Activated naive CD4-positive, alpha-beta T cell treated with anti-CD3 and anti-CD28 coated beads, Interleukin-2, amount 10 ng/mL, durations not matched to agents 7 days and 5 days (primary cell): ENCODE data around the gene MYBPC2.

ENCODE experiments used
- CTCF ChIA-PET: fragments of 350-600 bp; sonication (Branson Sonifier 250); formaldehyde crosslinking; loops from one replicate; lab custom pipeline; 2021; ENCODE audit warnings: antibody characterized with exemption; lab: Charles Lee
- DNase-seq: peaks from one replicate; pipeline ENCODE4 v3.0.0-alpha.2; 2020
- H3K27ac Mint-ChIP-seq: one replicate; pipeline ENCODE4 v1.8.0; 2021; ENCODE audit warnings: mild to moderate bottlenecking, moderate library complexity, mixed read lengths
- H3K27me3 Mint-ChIP-seq: one replicate; pipeline ENCODE4 v1.8.0; 2021; ENCODE audit warnings: mild to moderate bottlenecking, mixed read lengths
- H3K36me3 Mint-ChIP-seq: one replicate; pipeline ENCODE4 v1.8.0; 2021; ENCODE audit warnings: mixed read lengths
- H3K4me1 Mint-ChIP-seq: one replicate; pipeline ENCODE4 v1.8.0; 2021; ENCODE audit warnings: mixed read lengths
- H3K4me3 Mint-ChIP-seq: one replicate; pipeline ENCODE4 v1.8.0; 2021; ENCODE audit warnings: mild to moderate bottlenecking, moderate library complexity, mixed read lengths
- H3K9me3 Mint-ChIP-seq: one replicate; pipeline ENCODE4 v1.8.0; 2021; ENCODE audit warnings: mixed read lengths

MYBPC2 gene

DNA sequence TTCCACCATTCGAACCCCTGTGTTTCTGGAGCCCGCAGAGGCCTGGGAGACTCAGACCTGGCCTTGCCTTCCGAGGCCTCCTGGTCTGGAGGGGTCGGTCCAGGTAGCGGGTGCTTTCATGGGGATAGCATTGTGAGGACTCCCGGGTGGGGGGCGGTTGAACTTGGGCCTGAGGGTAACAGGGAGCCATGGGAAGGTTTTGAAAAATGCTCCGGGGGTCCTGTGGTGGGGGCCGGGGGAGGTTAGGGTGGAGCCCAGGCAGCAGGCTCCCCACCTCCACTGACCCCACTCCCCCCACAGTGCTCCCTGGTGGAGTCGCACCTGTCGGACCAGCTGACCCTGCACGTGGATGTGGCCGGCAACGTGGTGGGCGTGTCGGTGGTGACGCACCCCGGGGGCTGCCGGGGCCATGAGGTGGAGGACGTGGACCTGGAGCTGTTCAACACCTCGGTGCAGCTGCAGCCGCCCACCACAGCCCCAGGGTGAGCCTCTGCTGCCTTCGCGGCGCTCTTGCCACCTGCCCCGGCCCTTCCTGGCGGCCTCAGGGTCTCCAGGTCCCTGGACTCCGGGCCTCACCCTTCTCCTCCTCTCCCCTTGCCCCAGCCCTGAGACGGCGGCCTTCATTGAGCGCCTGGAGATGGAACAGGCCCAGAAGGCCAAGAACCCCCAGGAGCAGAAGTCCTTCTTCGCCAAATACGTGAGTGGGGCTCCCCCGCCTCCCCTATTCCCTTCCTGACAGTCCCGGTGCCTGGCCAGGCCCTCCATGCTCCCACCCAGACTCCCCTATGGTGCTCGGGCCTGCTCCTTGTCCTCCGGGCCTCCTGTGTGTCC lies 47.8 kb downstream of the MYBPC2 start:
- Mint-ChIP-seq H3K36me3 (peaks cover 37% of the 10 kb centered on the region), H3K4me3 (no peak overlapping the region), H3K27ac (peak overlapping the region; percentile 17), H3K4me1 (peaks cover 24% of the 10 kb centered on the region), H3K9me3 (peaks cover 4% of the 10 kb centered on the region), H3K27me3 (peaks cover 12% of the 10 kb centered on the region)
- no peak for DNase-seq
- CTCF ChIA-PET: no interaction called here

DNA sequence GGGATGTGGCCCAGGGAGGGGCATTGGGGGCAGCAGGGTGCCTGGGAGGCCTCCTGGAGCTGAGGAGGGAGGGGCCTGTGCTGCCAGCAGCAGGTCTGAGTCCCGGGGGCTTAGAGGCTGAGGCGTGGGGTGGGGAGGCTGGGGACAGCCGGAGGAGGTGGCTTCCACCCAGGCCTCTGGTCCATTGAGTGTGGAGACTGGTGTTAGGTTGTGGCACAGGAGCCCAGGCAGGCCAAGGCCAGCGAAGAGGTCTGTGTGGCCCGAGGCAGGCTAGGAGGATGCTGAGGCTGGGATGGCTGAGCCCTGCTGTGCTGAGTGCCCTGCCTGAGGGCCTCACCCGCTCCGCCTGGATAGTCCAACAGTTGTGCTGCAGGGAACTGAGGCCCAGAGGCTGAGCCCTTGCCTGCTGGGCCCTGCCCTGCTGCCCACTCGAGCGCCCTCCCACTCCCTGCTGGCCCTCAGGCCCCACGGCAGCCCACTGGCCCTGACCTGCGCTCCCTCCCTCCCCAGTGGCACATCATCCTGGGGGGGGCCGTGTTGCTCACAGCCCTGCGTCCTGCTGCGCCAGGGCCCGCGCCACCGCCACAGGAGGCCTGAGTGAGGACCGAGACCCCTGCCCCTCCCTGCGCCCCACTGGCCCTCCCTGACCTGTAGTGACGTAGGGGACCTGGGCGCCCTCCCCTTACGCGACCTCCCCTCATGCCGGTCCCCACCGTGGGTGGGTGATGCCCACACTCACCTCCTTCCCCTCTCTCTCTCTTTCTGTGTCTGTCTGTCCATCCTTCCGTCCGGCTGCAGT lies 48.9 kb downstream of the MYBPC2 start:
- no peak overlapping the region for H3K27ac Mint-ChIP-seq
- peaks cover 1% of the 10 kb centered on the region for H3K27me3 Mint-ChIP-seq
- no peak overlapping the region for H3K4me3 Mint-ChIP-seq
- H3K4me1 Mint-ChIP-seq: peaks cover 19% of the 10 kb centered on the region
- no peak for DNase-seq
- H3K36me3 Mint-ChIP-seq: peaks cover 40% of the 10 kb centered on the region
- CTCF ChIA-PET: no interaction called here
- peaks cover 6% of the 10 kb centered on the region for H3K9me3 Mint-ChIP-seq

DNA sequence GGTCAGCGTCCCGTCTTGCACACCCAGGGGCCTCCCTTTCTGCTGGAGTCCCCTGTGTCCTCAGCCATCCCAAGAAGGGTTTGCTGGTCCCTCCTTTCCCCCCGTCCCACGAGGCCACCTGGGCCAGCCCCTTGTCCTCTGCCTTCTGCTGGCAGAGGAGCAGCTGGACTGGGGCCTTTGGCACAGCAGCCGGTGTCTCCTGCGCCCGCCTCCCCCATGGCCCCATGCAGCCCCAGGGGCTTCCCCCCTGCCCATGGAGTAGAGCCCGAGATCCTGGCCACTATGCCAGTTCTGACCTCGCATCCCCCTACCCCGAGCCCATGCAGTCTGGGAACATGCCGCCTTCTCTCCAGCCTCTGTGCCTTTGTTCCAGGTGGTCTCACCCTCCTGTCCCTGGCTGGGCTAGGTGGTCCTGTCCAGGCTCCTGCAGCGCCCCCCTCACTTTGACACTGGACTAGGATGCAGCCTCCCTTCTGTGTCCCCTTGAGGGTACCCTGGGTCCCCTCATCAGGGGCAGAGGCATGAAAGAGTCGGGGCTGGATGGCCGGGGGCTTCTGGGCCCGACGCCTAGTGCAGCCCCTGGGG lies 49.7 kb downstream of the MYBPC2 start:
- H3K4me1 Mint-ChIP-seq: peaks cover 16% of the 10 kb centered on the region
- H3K27ac Mint-ChIP-seq: no peak overlapping the region
- peaks cover 7% of the 10 kb centered on the region for H3K9me3 Mint-ChIP-seq
- H3K27me3 Mint-ChIP-seq: peaks cover 5% of the 10 kb centered on the region
- CTCF ChIA-PET: interaction anchor here (1.0 kb wide), 2 partner anchors 22 to 37 kb away, joined by 3 read pairs; no protein-coding TSS in a partner anchor
- no peak for DNase-seq
- no peak overlapping the region for H3K4me3 Mint-ChIP-seq
- H3K36me3 Mint-ChIP-seq: peaks cover 39% of the 10 kb centered on the region

DNA sequence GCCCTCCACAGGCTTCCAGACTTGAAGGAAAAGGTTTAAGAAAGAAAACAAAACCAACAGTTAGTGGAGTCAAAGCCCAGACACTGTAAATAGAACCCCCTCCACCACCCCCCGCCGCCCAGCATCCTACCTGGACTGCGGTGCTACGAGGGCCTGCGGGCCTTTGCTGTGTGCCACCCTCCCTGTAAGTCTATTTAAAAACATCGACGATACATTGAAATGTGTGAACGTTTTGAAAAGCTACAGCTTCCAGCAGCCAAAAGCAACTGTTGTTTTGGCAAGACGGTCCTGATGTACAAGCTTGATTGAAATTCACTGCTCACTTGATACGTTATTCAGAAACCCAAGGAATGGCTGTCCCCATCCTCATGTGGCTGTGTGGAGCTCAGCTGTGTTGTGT lies 50.2 kb downstream of the MYBPC2 start:
- DNase-seq: no peak
- CTCF ChIA-PET: interaction anchor here (1.0 kb wide), 2 partner anchors 22 to 36 kb away, joined by 3 read pairs; no protein-coding TSS in a partner anchor
- peaks cover 5% of the 10 kb centered on the region for H3K9me3 Mint-ChIP-seq
- H3K27ac Mint-ChIP-seq: no peak overlapping the region
- no peak overlapping the region for H3K4me3 Mint-ChIP-seq
- peaks cover 14% of the 10 kb centered on the region for H3K4me1 Mint-ChIP-seq
- peaks cover 33% of the 10 kb centered on the region for H3K36me3 Mint-ChIP-seq
- peaks cover 11% of the 10 kb centered on the region for H3K27me3 Mint-ChIP-seq

DNA sequence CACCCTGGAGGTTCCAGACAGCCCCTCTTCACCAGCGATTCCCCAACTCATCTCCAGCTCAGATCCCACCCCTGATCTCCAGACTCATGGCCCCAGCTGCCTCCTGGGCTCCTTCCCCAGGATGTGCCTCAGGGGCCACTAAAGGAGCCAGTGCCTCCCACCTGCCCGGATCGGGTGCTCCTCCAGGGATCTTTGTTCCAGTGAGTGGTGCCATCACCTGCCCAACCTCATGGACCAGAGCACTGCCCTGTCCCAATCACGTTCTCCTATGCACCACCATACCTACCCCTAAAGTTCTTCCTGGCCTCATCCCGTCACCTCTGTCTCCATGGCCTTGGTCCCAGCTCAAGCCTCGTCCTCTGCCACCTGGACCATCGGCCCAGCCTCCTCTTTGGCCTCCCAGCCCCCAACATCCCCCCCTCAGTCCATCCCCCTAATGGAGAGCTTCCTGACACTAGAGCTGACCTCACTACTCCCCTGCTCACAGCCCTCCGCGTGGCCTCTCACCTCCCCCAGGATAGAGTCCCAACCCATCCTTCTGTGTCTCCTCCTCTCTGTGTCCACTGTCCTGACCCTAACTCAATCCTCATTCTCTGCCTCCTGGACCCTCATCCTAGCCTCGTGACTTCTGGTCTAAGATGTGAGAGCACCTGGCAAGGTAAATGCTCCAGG lies 52.7 kb downstream of the MYBPC2 start:
- no peak overlapping the region for H3K27ac Mint-ChIP-seq
- H3K36me3 Mint-ChIP-seq: peaks cover 20% of the 10 kb centered on the region

DNA sequence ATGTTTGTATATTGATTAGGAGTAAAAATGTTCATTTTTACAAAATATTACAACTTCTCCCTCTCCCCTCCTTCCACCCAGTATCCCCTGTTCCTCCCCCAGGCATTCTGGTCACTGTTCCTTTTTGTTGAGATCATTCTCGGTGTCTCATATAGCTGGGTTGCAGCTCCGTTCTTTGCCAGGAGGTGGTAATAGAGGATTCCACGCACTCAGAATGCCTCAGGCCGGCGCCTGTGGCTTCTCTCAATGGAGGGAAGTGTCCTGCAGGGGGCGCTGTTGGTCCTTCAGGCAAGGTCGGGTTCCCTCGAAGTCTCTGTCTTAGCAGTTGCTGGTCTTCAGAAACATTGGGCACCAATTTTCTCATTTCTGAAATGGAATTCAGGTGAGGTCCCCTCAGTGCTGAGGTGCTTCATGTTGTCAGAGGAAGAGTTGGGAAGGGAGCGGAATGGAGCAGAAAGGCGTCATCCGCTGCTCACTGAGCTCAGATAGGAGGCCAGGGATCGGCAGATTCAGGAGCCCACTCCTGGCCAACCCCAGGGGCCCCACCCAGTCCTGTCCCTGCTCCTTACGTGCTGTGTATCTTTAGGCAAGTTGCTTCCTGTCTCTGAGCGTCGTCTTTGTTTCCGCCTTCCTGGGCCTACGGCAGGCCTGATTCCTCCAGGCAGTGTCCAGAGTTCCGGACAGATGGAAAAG lies 54.3 kb downstream of the MYBPC2 start:
- peaks cover 16% of the 10 kb centered on the region for H3K36me3 Mint-ChIP-seq
- peaks cover 5% of the 10 kb centered on the region for H3K9me3 Mint-ChIP-seq
- H3K27ac Mint-ChIP-seq: peak overlapping the region; percentile 19
- CTCF ChIA-PET: interaction anchor here (0.7 to 1.4 kb wide), 3 partner anchors 13 to 21 kb away, joined by 3 to 4 read pairs (median 3); no protein-coding TSS in a partner anchor
- no peak overlapping the region for H3K4me3 Mint-ChIP-seq
- DNase-seq: peak; percentile 70
- peaks cover 36% of the 10 kb centered on the region for H3K27me3 Mint-ChIP-seq
- peaks cover 14% of the 10 kb centered on the region for H3K4me1 Mint-ChIP-seq

More for the DNA sequence above, 52.7 kb downstream of the MYBPC2 start:
- CTCF ChIA-PET: no interaction called here
- H3K27me3 Mint-ChIP-seq: peaks cover 25% of the 10 kb centered on the region
- DNase-seq: no peak
- H3K4me1 Mint-ChIP-seq: peaks cover 6% of the 10 kb centered on the region
- peaks cover 5% of the 10 kb centered on the region for H3K9me3 Mint-ChIP-seq
- no peak overlapping the region for H3K4me3 Mint-ChIP-seq

DNA sequence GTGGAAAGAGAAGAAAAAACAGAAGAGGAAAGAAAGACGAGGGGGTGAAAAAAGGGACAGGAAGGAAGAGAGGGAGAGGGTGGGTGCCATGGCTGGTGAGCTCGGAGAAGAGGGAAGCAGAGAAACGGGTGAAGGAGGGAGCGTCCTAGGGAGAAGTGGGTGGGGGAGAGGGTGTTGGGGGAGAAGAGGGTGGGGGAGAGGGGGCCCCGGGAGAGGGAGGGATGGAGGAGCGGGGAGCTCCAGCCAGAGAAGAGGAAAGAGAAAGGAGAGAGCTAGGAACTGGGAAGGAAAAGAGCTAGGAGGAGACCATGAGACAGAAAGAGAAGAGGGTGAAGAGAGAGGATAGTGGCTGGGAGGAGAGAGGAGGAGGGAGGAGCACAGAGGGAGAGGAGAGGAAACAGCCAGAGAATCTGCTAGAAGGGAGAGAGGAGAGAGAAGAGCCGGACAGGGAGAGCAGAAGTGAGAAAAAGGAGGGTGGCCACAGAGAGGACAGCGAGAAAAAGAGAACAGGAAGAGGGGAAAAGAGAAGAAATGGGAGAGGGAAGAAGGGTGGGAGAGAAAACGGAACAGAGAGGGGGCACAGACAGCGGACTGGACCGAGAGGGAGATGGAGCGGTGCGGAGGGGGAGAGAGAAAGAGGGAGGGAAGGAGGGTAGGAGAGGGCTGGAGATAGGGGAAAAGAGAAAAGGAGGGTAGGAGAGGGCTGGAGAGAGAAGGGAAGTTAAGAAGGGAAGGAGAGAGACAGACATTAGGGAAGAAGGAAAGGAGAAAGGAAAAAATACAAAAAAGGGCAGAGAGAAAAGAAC lies 55.9 kb downstream of the MYBPC2 start:
- peaks cover 43% of the 10 kb centered on the region for H3K27me3 Mint-ChIP-seq
- H3K36me3 Mint-ChIP-seq: peaks cover 9% of the 10 kb centered on the region
- H3K4me3 Mint-ChIP-seq: no peak overlapping the region
- H3K27ac Mint-ChIP-seq: peak overlapping the region; percentile 49
- peaks cover 20% of the 10 kb centered on the region for H3K4me1 Mint-ChIP-seq
- H3K9me3 Mint-ChIP-seq: peaks cover 5% of the 10 kb centered on the region
- CTCF ChIA-PET: no interaction called here
- DNase-seq: no peak

DNA sequence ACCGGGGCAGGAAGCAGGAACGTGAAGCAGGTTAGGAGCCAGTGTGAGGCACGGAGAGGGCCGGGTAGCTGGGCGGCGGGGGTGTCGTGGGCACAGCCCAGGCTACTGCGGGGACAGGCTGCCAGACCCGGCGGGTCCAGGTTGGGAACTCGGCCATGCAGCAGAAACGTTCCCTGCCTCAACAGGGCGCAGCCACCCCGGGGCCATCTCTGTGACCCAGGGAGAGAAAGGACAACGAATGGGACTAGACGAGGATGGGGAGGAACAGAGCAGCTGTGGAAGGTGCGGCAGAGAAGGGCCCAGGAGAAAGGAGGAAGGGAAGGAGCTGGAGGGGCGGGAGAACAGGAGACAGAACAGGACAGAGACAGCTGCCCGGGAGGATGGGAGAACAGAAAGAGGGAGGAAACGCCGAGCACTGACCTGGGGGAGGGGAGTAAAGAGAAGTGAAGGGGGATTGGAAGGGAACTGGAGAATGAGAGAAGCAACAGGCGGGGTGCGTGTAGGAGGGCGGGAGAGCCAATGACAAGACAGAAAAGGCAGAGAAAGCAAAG lies 56.8 kb downstream of the MYBPC2 start:
- Mint-ChIP-seq H3K27ac (no peak overlapping the region), H3K4me1 (peaks cover 20% of the 10 kb centered on the region), H3K4me3 (no peak overlapping the region), H3K36me3 (peaks cover 9% of the 10 kb centered on the region), H3K27me3 (peaks cover 43% of the 10 kb centered on the region), H3K9me3 (peaks cover 5% of the 10 kb centered on the region)
- DNase-seq: no peak
- CTCF ChIA-PET: no interaction called here

DNA sequence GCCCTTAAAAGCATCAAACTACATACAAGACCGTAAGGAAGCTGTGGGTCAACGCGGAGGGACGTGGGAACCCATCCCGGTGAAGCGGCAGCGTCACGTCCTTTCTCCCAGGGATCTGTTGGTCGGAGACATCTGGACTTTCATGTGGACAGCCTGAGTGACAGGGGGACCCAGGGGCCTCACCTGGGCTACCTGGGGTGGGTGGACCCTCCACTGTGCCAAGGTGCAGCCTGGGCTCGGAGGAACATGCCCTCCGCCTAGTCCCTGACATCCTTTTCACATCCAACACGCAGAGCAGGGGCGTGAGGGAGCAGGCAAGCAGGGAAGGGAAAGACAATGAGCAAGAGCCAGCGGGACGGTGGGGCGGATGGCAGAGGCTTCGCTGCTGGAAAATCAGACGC lies 57.7 kb downstream of the MYBPC2 start:
- Mint-ChIP-seq H3K27ac (no peak overlapping the region), H3K36me3 (peaks cover 7% of the 10 kb centered on the region), H3K4me3 (no peak overlapping the region), H3K4me1 (peaks cover 20% of the 10 kb centered on the region), H3K9me3 (peaks cover 5% of the 10 kb centered on the region), H3K27me3 (peaks cover 43% of the 10 kb centered on the region)
- no peak for DNase-seq
- CTCF ChIA-PET: no interaction called here

DNA sequence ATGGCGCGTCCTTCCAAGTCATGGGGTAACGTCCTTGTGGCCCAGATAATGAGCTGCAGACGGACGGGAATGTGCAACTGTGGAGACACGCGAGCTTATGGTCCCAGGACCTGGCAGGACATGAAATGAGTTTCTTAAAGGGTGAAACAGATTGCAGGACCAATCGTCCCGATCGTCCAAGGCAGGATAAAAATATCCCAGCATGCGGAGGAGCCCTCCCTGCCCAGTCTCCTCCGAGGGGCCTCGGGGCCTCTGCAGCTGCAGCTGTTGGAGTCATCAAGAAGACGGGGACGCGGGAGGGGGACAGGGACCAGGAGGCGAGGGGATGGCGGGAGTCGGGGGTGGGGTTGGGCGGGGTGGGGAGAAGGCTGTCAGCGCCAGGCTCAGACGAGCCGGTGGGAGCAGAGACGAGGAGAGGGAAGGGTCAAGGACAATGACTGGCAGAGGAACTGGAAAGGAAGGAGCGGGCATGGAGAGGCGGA lies 58.3 kb downstream of the MYBPC2 start:
- CTCF ChIA-PET: no interaction called here
- H3K4me1 Mint-ChIP-seq: peaks cover 20% of the 10 kb centered on the region
- H3K4me3 Mint-ChIP-seq: no peak overlapping the region
- peaks cover 5% of the 10 kb centered on the region for H3K9me3 Mint-ChIP-seq
- no peak overlapping the region for H3K27ac Mint-ChIP-seq
- H3K36me3 Mint-ChIP-seq: peaks cover 2% of the 10 kb centered on the region
- peaks cover 43% of the 10 kb centered on the region for H3K27me3 Mint-ChIP-seq
- no peak for DNase-seq

DNA sequence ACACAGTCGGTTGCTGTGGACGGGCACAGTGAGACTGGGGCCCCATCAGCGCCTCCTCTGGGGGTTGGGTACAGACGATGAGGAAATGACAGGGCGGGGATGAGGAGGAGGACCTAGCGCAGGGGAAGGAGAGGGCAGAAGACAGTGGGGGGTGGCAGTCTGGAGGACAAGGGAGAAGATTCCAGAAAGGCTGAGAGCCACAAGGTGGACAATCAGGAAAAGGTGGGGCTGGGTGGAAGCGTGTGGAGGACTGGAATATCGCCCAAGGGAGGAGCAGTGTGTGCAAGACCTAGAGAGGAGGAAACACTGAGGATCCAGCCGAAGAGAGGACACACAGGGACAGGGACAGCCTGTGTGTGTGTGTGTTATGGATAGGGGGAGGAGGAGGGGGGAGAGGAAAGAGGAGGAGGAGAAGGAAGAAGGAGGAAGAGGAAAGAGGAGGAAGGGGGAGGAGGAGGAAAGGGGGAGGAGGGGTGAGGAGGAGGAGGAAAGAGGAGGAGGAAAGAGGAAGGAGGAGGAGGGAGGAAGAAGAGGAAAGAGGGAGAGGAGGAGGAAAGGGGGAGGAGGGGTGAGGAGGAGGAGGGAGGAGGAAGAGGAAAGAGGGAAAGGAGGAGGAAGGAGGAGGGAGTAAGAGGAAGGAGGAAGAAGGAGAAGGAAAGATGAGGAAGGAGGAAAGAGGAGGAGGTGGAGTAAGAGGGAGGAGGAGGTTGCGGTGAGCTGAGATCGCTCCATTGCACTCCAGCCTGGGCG lies 59.8 kb downstream of the MYBPC2 start:
- H3K4me1 Mint-ChIP-seq: peaks cover 16% of the 10 kb centered on the region
- no peaks in the 10 kb centered on the region for H3K36me3 Mint-ChIP-seq
- peaks cover 36% of the 10 kb centered on the region for H3K27me3 Mint-ChIP-seq
- CTCF ChIA-PET: no interaction called here
- no peaks in the 10 kb centered on the region for H3K9me3 Mint-ChIP-seq
- H3K27ac Mint-ChIP-seq: no peak overlapping the region
- H3K4me3 Mint-ChIP-seq: no peak overlapping the region
- peak; percentile 44 for DNase-seq

DNA sequence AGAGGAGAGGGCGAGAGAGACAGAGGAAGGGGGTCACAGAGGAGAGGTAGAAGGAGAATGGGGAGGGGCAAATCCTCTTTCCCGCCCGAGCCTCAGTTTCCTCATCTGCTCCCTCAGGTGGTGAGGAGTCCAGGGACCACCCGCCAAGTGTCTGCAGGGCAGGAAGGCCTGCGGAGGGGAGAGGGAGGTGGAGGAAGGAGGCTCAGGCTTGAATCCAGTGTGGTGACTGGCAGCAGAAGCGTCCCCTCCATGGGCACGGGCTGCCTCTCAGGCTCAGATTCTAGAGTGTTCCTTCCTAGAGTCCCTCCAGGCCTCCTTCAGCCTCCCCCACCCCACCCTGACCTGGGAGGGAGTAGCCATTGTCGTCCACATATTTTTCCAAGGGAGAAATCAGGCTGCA lies 60.5 kb downstream of the MYBPC2 start:
- Mint-ChIP-seq H3K4me1 (peaks cover 13% of the 10 kb centered on the region), H3K27ac (no peak overlapping the region), H3K27me3 (peaks cover 29% of the 10 kb centered on the region)

More for the DNA sequence above, 60.5 kb downstream of the MYBPC2 start:
- Mint-ChIP-seq H3K36me3 (no peaks in the 10 kb centered on the region), H3K9me3 (no peaks in the 10 kb centered on the region), H3K4me3 (no peak overlapping the region)
- CTCF ChIA-PET: no interaction called here
- no peak for DNase-seq
